Endothelial cell of umbilical vein (primary cell): ENCODE measurements around the gene PARD3B. TPM values are rescaled to one million over a fixed set of nuclear protein-coding genes. Genes with fewer than 3 reads are reported as not detected.

ENCODE experiments used
- BruUV-seq: library from RNA; stranded (reverse); fragments of 400-500 nt; replicated peaks from 2 replicates; lab custom pipeline; 2021; lab: Mats Ljungman, UMichigan
- CTCF ChIA-PET: fragments of 300-600, 350-600 bp; sonication (Branson Sonifier 250); formaldehyde crosslinking; loops from one replicate; lab custom pipeline; 2021; ENCODE audit warnings: antibody characterized with exemption, inconsistent platforms; lab: Charles Lee
- POLR2A ChIA-PET: fragments of 300-600, 350-600 bp; sonication (Branson Sonifier 250); formaldehyde crosslinking; loops from one replicate; lab custom pipeline; 2021; ENCODE audit warnings: antibody characterized with exemption, inconsistent platforms; lab: Charles Lee
- DNase-seq: peaks from one replicate; pipeline ENCODE4 v3.0.0-alpha.2; 2011; ENCODE audit warnings: low read depth, low spot score
- FAIRE-seq: peaks from 2 replicates; lab custom pipeline; 2011; peaks lifted over from hg19 to GRCh38; lab: Jason Lieb, UNC
- H2AFZ ChIP-seq: 2 replicates; pipeline ENCODE4 v1.6.0; 2012; ENCODE audit warnings: low read depth, low read length, control low read depth, inconsistent platforms
- H3K27ac ChIP-seq: 2 replicates; pipeline ENCODE4 v1.5.1; 2011; ENCODE audit warnings: low read depth, mild to moderate bottlenecking, control low read depth, low read length, moderate library complexity; ENCODE audit not compliant: insufficient read depth
- H3K27me3 ChIP-seq, 2 experiments: 2 replicates each; pipeline versions ENCODE4 v1.6.0 to v1.6.1; 2011; ENCODE audit warnings: low read length in 2 of 2, mixed read lengths in 1 of 2; ENCODE audit not compliant: control insufficient read depth in 2 of 2, insufficient read depth in 2 of 2
- H3K36me3 ChIP-seq, 2 experiments: 2 replicates in 1 of 2; 3 replicates in 1 of 2; pipeline ENCODE4 v1.5.1; 2011; ENCODE audit warnings: low read length in 2 of 2, mild to moderate bottlenecking in 1 of 2, moderate library complexity in 1 of 2; ENCODE audit not compliant: control insufficient read depth in 2 of 2, insufficient read depth in 2 of 2; ENCODE audit errors: extremely low read depth in 1 of 2
- H3K4me1 ChIP-seq: 3 replicates; pipeline ENCODE4 v1.5.1; 2011; ENCODE audit warnings: mild to moderate bottlenecking, low read length; ENCODE audit not compliant: control insufficient read depth, insufficient read depth; ENCODE audit errors: extremely low read depth
- H3K4me2 ChIP-seq: 2 replicates; pipeline ENCODE4 v1.6.1; 2011; ENCODE audit warnings: low read length, control low read depth, mixed read lengths; ENCODE audit not compliant: insufficient read depth
- H3K4me3 ChIP-seq, 3 experiments: fragments of 200-600 bp in 1 of 3; sonication (generic), shearing (Covaris generic) in 1 of 3; replicated peaks in 1 of 3; 2 replicates each; pipeline ENCODE4 v1.5.1; 2011 to 2016; ENCODE audit warnings: control low read depth in 3 of 3, low read length in 3 of 3, mild to moderate bottlenecking in 2 of 3, inconsistent platforms in 1 of 3, low read depth in 1 of 3, moderate library complexity in 1 of 3; ENCODE audit not compliant: insufficient read depth in 1 of 3
- H3K79me2 ChIP-seq: 2 replicates; pipeline ENCODE4 v1.6.0; 2012; ENCODE audit warnings: low read length, inconsistent platforms; ENCODE audit not compliant: control insufficient read depth, insufficient read depth
- H3K9ac ChIP-seq: replicated peaks from 2 replicates; pipeline ENCODE3; 2011; ENCODE audit warnings: low read length, control low read depth; ENCODE audit not compliant: insufficient read depth; ENCODE audit errors: extremely low read depth
- H3K9me1 ChIP-seq: replicated peaks from 3 replicates; pipeline ENCODE4 v1.6.0; 2011; ENCODE audit warnings: mild to moderate bottlenecking, low read length; ENCODE audit not compliant: control insufficient read depth, insufficient read depth; ENCODE audit errors: extremely low read depth
- H3K9me3 ChIP-seq: replicated peaks from 2 replicates; pipeline ENCODE4 v1.5.1; 2012; ENCODE audit warnings: low read length, inconsistent platforms; ENCODE audit not compliant: control insufficient read depth, insufficient read depth
- H4K20me1 ChIP-seq: replicated peaks from 2 replicates; pipeline ENCODE3; 2011; ENCODE audit warnings: mild to moderate bottlenecking, low read length; ENCODE audit not compliant: control insufficient read depth, insufficient read depth; ENCODE audit errors: extremely low read depth
- EZH2 ChIP-seq: IDR thresholded peaks from 2 replicates; pipeline ENCODE4 v1.6.1; 2012; ENCODE audit warnings: borderline replicate concordance, low read depth, mild to moderate bottlenecking, moderate library complexity, low read length, inconsistent platforms; ENCODE audit not compliant: severe bottlenecking
- FOS ChIP-seq: IDR thresholded peaks from 2 replicates; pipeline ENCODE4 v1.6.1; 2011; ENCODE audit warnings: mild to moderate bottlenecking, low read length, moderate library complexity, borderline replicate concordance; ENCODE audit not compliant: insufficient read depth
- GATA2 ChIP-seq: IDR thresholded peaks from 2 replicates; pipeline ENCODE4 v1.7.0; 2011; ENCODE audit warnings: low read depth, mild to moderate bottlenecking, moderate library complexity, mixed read lengths, low read length; ENCODE audit not compliant: insufficient read length, insufficient read depth
- JUN ChIP-seq: IDR thresholded peaks from 2 replicates; pipeline ENCODE4 v1.6.1; 2011; ENCODE audit warnings: borderline replicate concordance, low read depth; ENCODE audit not compliant: insufficient read length, insufficient read depth
- MYC ChIP-seq: IDR thresholded peaks from one replicate; pipeline ENCODE4 v1.6.1; 2011; ENCODE audit warnings: mild to moderate bottlenecking, low read depth, low read length
- POLR2A ChIP-seq: IDR thresholded peaks from 2 replicates; pipeline ENCODE4 v1.6.1; 2012; ENCODE audit warnings: low read depth, mild to moderate bottlenecking, control low read depth, low read length
- POLR2AphosphoS5 ChIP-seq: IDR thresholded peaks from 2 replicates; pipeline ENCODE4 v1.6.1; 2012; ENCODE audit warnings: low read depth, mild to moderate bottlenecking, control low read depth, low read length, moderate library complexity; ENCODE audit not compliant: insufficient read depth
- dilution Hi-C: fragments of 300-500 bp; cut with MboI; formaldehyde crosslinking; loops from one replicate; pipeline ENCODE4 v1.15.0; 2019; ENCODE audit warnings: low sequenced_read_pairs; ENCODE audit not compliant: extremely low pct_ligation_motif_present
- intact Hi-C: fragments of 100-400 bp; cut with micrococcal nuclease; formaldehyde crosslinking; loops from one replicate; pipeline ENCODE4 v1.10.0; 2022
- polyA plus RNA-seq, 4 experiments: library from polyadenylated mRNA; depleted of rRNA in 3 of 4; stranded (reverse) in 3 of 4; unstranded in 1 of 4; fragments of >200 nt; gene quantifications; 2 replicates each; pipeline versions ENCODE4 v1.2.1 to v1.2.3, GENCODE V29; 2011 to 2012; ENCODE audit warnings: missing spikeins in 1 of 4
- total RNA-seq: library from RNA; stranded (reverse); gene quantifications from 2 replicates; pipeline ENCODE4 v1.2.3, GENCODE V29; 2021
- TF ChIP-seq, protein P1 (sequence below): IDR thresholded peaks from 2 replicates; pipeline ENCODE4 v1.6.1; 2011; ENCODE audit not compliant: insufficient read depth, insufficient read length
- TF ChIP-seq, protein P2 (sequence below), 2 donors: IDR thresholded peaks; 1 replicate in 1 of 2; 2 replicates in 1 of 2; pipeline ENCODE4 v1.5.1; 2011; ENCODE audit warnings: low read length in 2 of 2, mild to moderate bottlenecking in 2 of 2, moderate library complexity in 2 of 2, control low read depth in 1 of 2, inconsistent platforms in 1 of 2, low read depth in 1 of 2; ENCODE audit not compliant: insufficient read depth in 1 of 2; ENCODE audit errors: extremely low read depth in 1 of 2

Gene PARD3B
- total and polyA plus RNA-seq, 2 donors (not counting 3 experiments of a cell fraction or from before 2014, with no cell fraction given): 2.2 to 30.9 TPM

DNA sequence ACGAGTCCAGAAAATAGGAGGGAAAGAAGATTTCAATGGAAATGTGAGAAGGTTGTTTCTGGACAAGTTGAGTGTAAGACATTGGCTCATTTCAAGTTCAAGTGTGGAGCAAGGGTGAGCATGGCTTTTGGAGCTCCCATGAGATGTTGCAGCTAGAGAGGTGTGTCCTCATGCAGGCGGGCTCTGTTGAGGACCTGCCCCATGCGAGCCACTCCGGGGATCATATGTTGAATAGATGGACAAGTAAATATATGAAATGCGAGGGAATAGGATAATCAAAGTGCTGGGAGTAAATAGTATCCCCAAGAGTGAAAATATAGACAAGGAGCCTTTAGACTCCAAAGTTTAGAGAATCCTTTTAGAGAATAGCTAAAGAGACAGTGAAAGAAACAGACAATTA is 936.6 kb downstream of the PARD3B start:
- FAIRE-seq (no peak), DNase-seq (no peak)
- dilution Hi-C loops (no loop called here), intact Hi-C loops (no loop called here)
- Histone ChIP-seq H3K4me1 (no peaks in the 10 kb centered on the region), H3K9me3 (no peaks in the 10 kb centered on the region), H3K79me2 (no peaks in the 10 kb centered on the region), H4K20me1 (no peaks in the 10 kb centered on the region), H3K36me3 (no peaks in the 10 kb centered on the region), H3K9me1 (no peaks in the 10 kb centered on the region), H3K27me3 (no peaks in the 10 kb centered on the region), H2AFZ (no peak overlapping the region), H3K4me3 (no peak overlapping the region), H3K9ac (no peak overlapping the region), H3K4me2 (no peak overlapping the region), H3K27ac (no peak overlapping the region)
- CTCF ChIA-PET: no interaction called here
- no peak for TF ChIP-seq JUN
- TF ChIP-seq, protein P1, sequence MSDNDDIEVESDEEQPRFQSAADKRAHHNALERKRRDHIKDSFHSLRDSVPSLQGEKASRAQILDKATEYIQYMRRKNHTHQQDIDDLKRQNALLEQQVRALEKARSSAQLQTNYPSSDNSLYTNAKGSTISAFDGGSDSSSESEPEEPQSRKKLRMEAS: no peak
- TF ChIP-seq EZH2: no peak
- TF ChIP-seq MYC: no peak
- TF ChIP-seq FOS: no peak
- TF ChIP-seq POLR2A: no peak
- TF ChIP-seq POLR2AphosphoS5: no peak
- TF ChIP-seq, protein P2, sequence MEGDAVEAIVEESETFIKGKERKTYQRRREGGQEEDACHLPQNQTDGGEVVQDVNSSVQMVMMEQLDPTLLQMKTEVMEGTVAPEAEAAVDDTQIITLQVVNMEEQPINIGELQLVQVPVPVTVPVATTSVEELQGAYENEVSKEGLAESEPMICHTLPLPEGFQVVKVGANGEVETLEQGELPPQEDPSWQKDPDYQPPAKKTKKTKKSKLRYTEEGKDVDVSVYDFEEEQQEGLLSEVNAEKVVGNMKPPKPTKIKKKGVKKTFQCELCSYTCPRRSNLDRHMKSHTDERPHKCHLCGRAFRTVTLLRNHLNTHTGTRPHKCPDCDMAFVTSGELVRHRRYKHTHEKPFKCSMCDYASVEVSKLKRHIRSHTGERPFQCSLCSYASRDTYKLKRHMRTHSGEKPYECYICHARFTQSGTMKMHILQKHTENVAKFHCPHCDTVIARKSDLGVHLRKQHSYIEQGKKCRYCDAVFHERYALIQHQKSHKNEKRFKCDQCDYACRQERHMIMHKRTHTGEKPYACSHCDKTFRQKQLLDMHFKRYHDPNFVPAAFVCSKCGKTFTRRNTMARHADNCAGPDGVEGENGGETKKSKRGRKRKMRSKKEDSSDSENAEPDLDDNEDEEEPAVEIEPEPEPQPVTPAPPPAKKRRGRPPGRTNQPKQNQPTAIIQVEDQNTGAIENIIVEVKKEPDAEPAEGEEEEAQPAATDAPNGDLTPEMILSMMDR (IDR thresholded peaks at IDR 0.05; ENCODE audit: extremely low read depth in 1 of 2, insufficient read depth in 1 of 2, low read depth in 1 of 2, low read length in 2 of 2): no peak
- TF ChIP-seq GATA2: no peak
- BruUV-seq: no TSS peak
- POLR2A ChIA-PET: no interaction called here
